Panc1 (cell line): ENCODE measurements around the gene RTCA. TPM values are rescaled to one million over a fixed set of nuclear protein-coding genes. Genes with fewer than 3 reads are reported as not detected.

Experiments used
- ATAC-seq: fragments of 200-7000 bp; cut with Tn5 transposase; 2 replicates; pipeline ENCODE4 v1.9.1; 2020; ENCODE audit warnings: mild to moderate bottlenecking, moderate library complexity
- BruUV-seq: library from RNA; stranded (reverse); fragments of 400-500 nt; replicated peaks from 2 replicates; lab custom pipeline; 2021; lab: Mats Ljungman, UMichigan
- CTCF ChIA-PET: fragments of 300-600 bp; sonication (Branson Sonifier 250); formaldehyde crosslinking; loops from one replicate; lab custom pipeline; 2022; ENCODE audit warnings: antibody characterized with exemption; lab: Charles Lee
- POLR2A ChIA-PET: fragments of 300-600 bp; sonication (Branson Sonifier 250); formaldehyde crosslinking; loops from one replicate; lab custom pipeline; 2022; ENCODE audit warnings: antibody characterized with exemption; lab: Charles Lee
- DNase-seq: peaks from one replicate; pipeline ENCODE4 v3.0.0-alpha.2; 2010; ENCODE audit warnings: low read depth, low spot score
- H3K27ac ChIP-seq: 2 replicates; pipeline ENCODE4 v1.5.1; 2011; ENCODE audit warnings: mild to moderate bottlenecking, low read length, inconsistent platforms
- H3K27me3 ChIP-seq: fragments of 200-500 bp; sonication (Bioruptor generic); 2 replicates; pipeline ENCODE4 v1.6.0; 2014; ENCODE audit warnings: low read length, inconsistent platforms; ENCODE audit not compliant: control insufficient read depth, insufficient read depth
- H3K36me3 ChIP-seq: fragments of 200-500 bp; sonication (Bioruptor generic); 2 replicates; pipeline ENCODE4 v1.5.1; 2014; ENCODE audit warnings: inconsistent platforms, mild to moderate bottlenecking, low read length, moderate library complexity; ENCODE audit not compliant: control insufficient read depth, insufficient read depth
- H3K4me1 ChIP-seq: 2 replicates; pipeline ENCODE4 v1.5.1; 2011; ENCODE audit warnings: inconsistent platforms, mild to moderate bottlenecking, low read length, moderate library complexity; ENCODE audit not compliant: control insufficient read depth, insufficient read depth
- H3K4me3 ChIP-seq, 2 experiments: 2 replicates each; pipeline ENCODE4 v1.5.1; 2011 to 2012; ENCODE audit warnings: low read depth in 2 of 2, low read length in 2 of 2, mild to moderate bottlenecking in 2 of 2, inconsistent platforms in 1 of 2, moderate library complexity in 1 of 2
- H3K9me3 ChIP-seq: fragments of 200-500 bp; sonication (Bioruptor generic); 2 replicates; pipeline ENCODE4 v1.5.1; 2014; ENCODE audit warnings: low read depth, mild to moderate bottlenecking, inconsistent platforms, low read length, moderate library complexity; ENCODE audit not compliant: control insufficient read depth, insufficient read depth
- CTCF ChIP-seq: fragments of 450-650 bp; IDR thresholded peaks from 2 replicates; pipeline ENCODE4 v1.5.1; 2017; ENCODE audit warnings: mild to moderate bottlenecking
- POLR2AphosphoS5 ChIP-seq: IDR thresholded peaks from 2 replicates; pipeline ENCODE4 v1.6.1; 2012; ENCODE audit warnings: mild to moderate bottlenecking, low read depth, low read length, moderate library complexity
- REST ChIP-seq, 2 experiments: IDR thresholded peaks; 2 replicates each; pipeline ENCODE4 v1.6.1; 2011 to 2012; ENCODE audit warnings: low read depth in 2 of 2, control low read depth in 1 of 2, low read length in 1 of 2, mild to moderate bottlenecking in 1 of 2, moderate library complexity in 1 of 2; ENCODE audit not compliant: insufficient read depth in 1 of 2
- SIN3A ChIP-seq: IDR thresholded peaks from 2 replicates; pipeline ENCODE4 v1.6.1; 2012; ENCODE audit warnings: low read depth, mild to moderate bottlenecking, low read length, moderate library complexity, borderline replicate concordance; ENCODE audit not compliant: insufficient read depth
- TCF7L2 ChIP-seq: IDR thresholded peaks from 2 replicates; pipeline ENCODE4 v1.6.1; 2011; ENCODE audit warnings: mild to moderate bottlenecking, low read depth, low read length, inconsistent platforms
- in situ Hi-C: cut with HindIII; loops from 2 replicates; pipeline ENCODE4 v1.10.0; 2016; ENCODE audit warnings: low sequenced_read_pairs, low pct_unique_long_range_greater_than_20kb
- intact Hi-C: fragments of 100-400 bp; cut with micrococcal nuclease; formaldehyde crosslinking; loops from one replicate; pipeline ENCODE4 v1.10.0; 2022; ENCODE audit not compliant: unreplicated experiment
- total RNA-seq: library from RNA; stranded (reverse); gene quantifications from one replicate; pipeline ENCODE4 v1.2.1, GENCODE V29; 2021; ENCODE audit not compliant: unreplicated experiment

RTCA gene
- total RNA-seq, 1 experiment from 2014 or later: 33.1 TPM

GRCh38 chr1:100340494-100340893 is 74.5 kb downstream of the RTCA start:
- Histone ChIP-seq H3K4me1 (no peaks in the 10 kb centered on the region), H3K27ac (no peak overlapping the region), H3K36me3 (no peaks in the 10 kb centered on the region), H3K4me3 (no peak overlapping the region), H3K9me3 (no peaks in the 10 kb centered on the region), H3K27me3 (no peaks in the 10 kb centered on the region; the same call in 1 of the 2 replicates)
- in situ Hi-C loops (no loop called here), intact Hi-C loops (no loop called here)
- DNase-seq (no peak), ATAC-seq (no peak)
- ChIA-PET POLR2A (no interaction called here), CTCF (no interaction called here)
- TF ChIP-seq POLR2AphosphoS5 (no peak), REST (IDR thresholded peaks at IDR 0.05; ENCODE audit: insufficient read depth in 1 of 2, low read depth in 2 of 2, low read length in 1 of 2) (no peak), CTCF (no peak), TCF7L2 (no peak), SIN3A (no peak)
- no TSS peak for BruUV-seq

- POLR2A ChIA-PET: no interaction called here
- BruUV-seq: no TSS peak
- no peak for ATAC-seq
Measured at GRCh38 chr1:100342348-100342747, 76.3 kb downstream of the RTCA start.

More at GRCh38 chr1:100342348-100342747, 76.3 kb downstream of the RTCA start:
- Histone ChIP-seq H3K4me1 (no peaks in the 10 kb centered on the region), H3K36me3 (no peaks in the 10 kb centered on the region), H3K27ac (no peak overlapping the region), H3K9me3 (no peaks in the 10 kb centered on the region), H3K4me3 (no peak overlapping the region), H3K27me3 (no peaks in the 10 kb centered on the region; the same call in 1 of the 2 replicates)
- in situ Hi-C loops (no loop called here), intact Hi-C loops (no loop called here)
- no peak for DNase-seq
- TF ChIP-seq REST (IDR thresholded peaks at IDR 0.05; ENCODE audit: insufficient read depth in 1 of 2, low read depth in 2 of 2, low read length in 1 of 2) (no peak), CTCF (no peak), TCF7L2 (no peak), POLR2AphosphoS5 (no peak), SIN3A (no peak)
- CTCF ChIA-PET: no interaction called here
